Hepatocyte (in vitro differentiated cells): ENCODE data around the gene MATK. TPM values are rescaled to one million over a fixed set of nuclear protein-coding genes. Genes with fewer than 3 reads are reported as not detected.

Experiments
- DNase-seq: peaks from one replicate; pipeline ENCODE4 v3.0.0-alpha.2; 2016; ENCODE audit warnings: low spot score
- H2AFZ ChIP-seq: fragments of 200-600 bp; sonication (generic); 2 replicates; pipeline ENCODE4 v1.6.0; 2016; ENCODE audit warnings: antibody characterized with exemption, mild to moderate bottlenecking
- H3K27ac ChIP-seq: fragments of 200-600 bp; sonication (generic); 2 replicates; pipeline ENCODE4 v1.5.1; 2016; ENCODE audit warnings: mild to moderate bottlenecking
- H3K27me3 ChIP-seq: fragments of 200-600 bp; sonication (generic); 2 replicates; pipeline ENCODE4 v1.6.1; 2016
- H3K36me3 ChIP-seq: fragments of 200-600 bp; sonication (generic); replicated peaks from 2 replicates; pipeline ENCODE4 v1.5.1; 2016; ENCODE audit warnings: low read depth; ENCODE audit not compliant: insufficient read depth
- H3K4me1 ChIP-seq: fragments of 200-600 bp; sonication (generic); 2 replicates; pipeline ENCODE4 v1.5.1; 2016; ENCODE audit warnings: mild to moderate bottlenecking, moderate library complexity; ENCODE audit not compliant: insufficient read depth
- H3K4me2 ChIP-seq: fragments of 200-600 bp; sonication (generic); 2 replicates; pipeline ENCODE4 v1.6.0; 2016
- H3K4me3 ChIP-seq: fragments of 200-600 bp; sonication (generic); 2 replicates; pipeline ENCODE4 v1.5.1; 2016; ENCODE audit warnings: mild to moderate bottlenecking
- H3K79me2 ChIP-seq: fragments of 200-600 bp; sonication (generic); 2 replicates; pipeline ENCODE4 v1.6.0; 2017; ENCODE audit warnings: mild to moderate bottlenecking
- H3K9me2 ChIP-seq: fragments of 200-600 bp; sonication (generic); replicated peaks from 2 replicates; pipeline ENCODE4 v1.6.0; 2017; ENCODE audit warnings: mild to moderate bottlenecking; ENCODE audit not compliant: insufficient read depth
- H3K9me3 ChIP-seq: fragments of 200-600 bp; sonication (generic); 2 replicates; pipeline ENCODE4 v1.5.1; 2016; ENCODE audit warnings: low read depth, mild to moderate bottlenecking
- H4K20me1 ChIP-seq: fragments of 200-600 bp; sonication (generic); 2 replicates; pipeline ENCODE4 v1.6.0; 2016; ENCODE audit warnings: mild to moderate bottlenecking; ENCODE audit not compliant: insufficient read depth, poor library complexity, severe bottlenecking
- EZH2 ChIP-seq: fragments of 200-600 bp; sonication (generic); IDR thresholded peaks from 2 replicates; pipeline ENCODE4 v1.6.1; 2016; ENCODE audit warnings: antibody characterized with exemption, mild to moderate bottlenecking, borderline replicate concordance
- EZH2phosphoT487 ChIP-seq: fragments of 200-600 bp; sonication (generic); IDR thresholded peaks from one replicate; pipeline ENCODE4 v1.6.1; 2018; ENCODE audit warnings: antibody characterized with exemption, mild to moderate bottlenecking, low read depth, moderate library complexity; ENCODE audit not compliant: unreplicated experiment, severe bottlenecking
- WGBS: methylation state at CpG from one replicate; pipeline ENCODE4 v1.1.6; 2016; ENCODE audit warnings: low lambda C conversion rate; ENCODE audit errors: missing lambda C conversion rate; 5-methylcytosine and 5-hydroxymethylcytosine counted together
- polyA plus RNA-seq: library from polyadenylated mRNA; unstranded; fragments of >200 nt; fragmentation: Nextera tagmentation; extraction: Ambion mirVana; gene quantifications from 2 replicates; pipeline ENCODE4 v1.2.1, GENCODE V29; 2016
- total RNA-seq: library from RNA; depleted of rRNA; stranded (reverse); fragments of >200 nt; gene quantifications from 2 replicates; pipeline ENCODE4 v1.2.3, GENCODE V29; 2014
- TF ChIP-seq, protein P1 (sequence below): fragments of 200-600 bp; sonication (generic); IDR thresholded peaks from 2 replicates; pipeline ENCODE4 v1.5.1; 2016; ENCODE audit warnings: antibody characterized with exemption, mild to moderate bottlenecking; ENCODE audit not compliant: poor library complexity

MATK gene
- total and polyA plus RNA-seq, 2 experiments from 2014 or later, result 0.50 TPM; not detected in 1

DNA sequence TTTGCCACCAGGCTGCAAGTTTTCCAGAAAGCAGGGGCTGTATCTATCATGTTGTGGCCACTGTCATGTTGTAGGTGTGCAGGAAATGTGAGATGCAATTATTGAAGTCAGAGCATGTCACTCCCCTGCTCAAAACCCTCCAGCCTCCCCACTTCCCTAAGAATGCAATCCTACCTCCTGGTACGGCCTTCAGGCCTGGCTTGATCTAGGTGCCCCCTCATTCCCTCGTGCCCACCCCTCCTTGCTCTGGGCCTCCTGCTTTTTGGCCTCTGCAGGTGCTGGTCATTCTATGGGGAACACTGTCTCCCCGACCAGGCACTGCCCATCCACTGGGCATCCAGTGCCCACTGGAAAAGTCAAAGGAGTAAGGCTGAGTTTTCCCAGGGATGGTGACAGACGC, 28.5 kb upstream of the MATK start:
- no peaks in the 10 kb centered on the region for H4K20me1 ChIP-seq
- H3K4me3 ChIP-seq, result no peak overlapping the region
- H2AFZ ChIP-seq, result no peak overlapping the region
- H3K4me2 ChIP-seq, result no peak overlapping the region
- no peak for TF ChIP-seq EZH2
- TF ChIP-seq, protein P1, sequence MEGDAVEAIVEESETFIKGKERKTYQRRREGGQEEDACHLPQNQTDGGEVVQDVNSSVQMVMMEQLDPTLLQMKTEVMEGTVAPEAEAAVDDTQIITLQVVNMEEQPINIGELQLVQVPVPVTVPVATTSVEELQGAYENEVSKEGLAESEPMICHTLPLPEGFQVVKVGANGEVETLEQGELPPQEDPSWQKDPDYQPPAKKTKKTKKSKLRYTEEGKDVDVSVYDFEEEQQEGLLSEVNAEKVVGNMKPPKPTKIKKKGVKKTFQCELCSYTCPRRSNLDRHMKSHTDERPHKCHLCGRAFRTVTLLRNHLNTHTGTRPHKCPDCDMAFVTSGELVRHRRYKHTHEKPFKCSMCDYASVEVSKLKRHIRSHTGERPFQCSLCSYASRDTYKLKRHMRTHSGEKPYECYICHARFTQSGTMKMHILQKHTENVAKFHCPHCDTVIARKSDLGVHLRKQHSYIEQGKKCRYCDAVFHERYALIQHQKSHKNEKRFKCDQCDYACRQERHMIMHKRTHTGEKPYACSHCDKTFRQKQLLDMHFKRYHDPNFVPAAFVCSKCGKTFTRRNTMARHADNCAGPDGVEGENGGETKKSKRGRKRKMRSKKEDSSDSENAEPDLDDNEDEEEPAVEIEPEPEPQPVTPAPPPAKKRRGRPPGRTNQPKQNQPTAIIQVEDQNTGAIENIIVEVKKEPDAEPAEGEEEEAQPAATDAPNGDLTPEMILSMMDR, result no peak
- no peak for TF ChIP-seq EZH2phosphoT487
- WGBS, result 85% methylated on average over 4 of the region's 4 CpGs
- H3K27ac ChIP-seq, result no peak overlapping the region
- DNase-seq, result no peak
- no peaks in the 10 kb centered on the region for H3K79me2 ChIP-seq
- H3K27me3 ChIP-seq, result no peaks in the 10 kb centered on the region
- H3K9me3 ChIP-seq, result no peaks in the 10 kb centered on the region
- no peaks in the 10 kb centered on the region for H3K9me2 ChIP-seq
- no peaks in the 10 kb centered on the region for H3K36me3 ChIP-seq
- H3K4me1 ChIP-seq, result no peaks in the 10 kb centered on the region

GRCh38 chr19:3813473-3814392, 27.6 kb upstream of the MATK start:
- no peak for DNase-seq
- H3K4me1 ChIP-seq, result no peaks in the 10 kb centered on the region
- no peaks in the 10 kb centered on the region for H3K9me3 ChIP-seq
- H3K9me2 ChIP-seq, result no peaks in the 10 kb centered on the region
- H3K4me3 ChIP-seq, result no peak overlapping the region
- H3K27me3 ChIP-seq, result no peaks in the 10 kb centered on the region
- H3K36me3 ChIP-seq, result no peaks in the 10 kb centered on the region
- no peak overlapping the region for H3K27ac ChIP-seq
- H3K4me2 ChIP-seq, result no peak overlapping the region
- H2AFZ ChIP-seq, result no peak overlapping the region
- 90% methylated on average over 22 of the region's 22 CpGs for WGBS
- H4K20me1 ChIP-seq, result no peaks in the 10 kb centered on the region
- no peaks in the 10 kb centered on the region for H3K79me2 ChIP-seq
- TF ChIP-seq, protein P1, result no peak
- TF ChIP-seq EZH2 (no peak), EZH2phosphoT487 (no peak)

GRCh38 chr19:3810708-3811355, 24.7 kb upstream of the MATK start:
- H3K9me2 ChIP-seq, result no peaks in the 10 kb centered on the region
- H3K4me1 ChIP-seq, result no peaks in the 10 kb centered on the region
- H3K9me3 ChIP-seq, result no peaks in the 10 kb centered on the region
- H2AFZ ChIP-seq, result no peak overlapping the region
- no peaks in the 10 kb centered on the region for H4K20me1 ChIP-seq
- H3K4me2 ChIP-seq, result no peak overlapping the region
- no peak overlapping the region for H3K4me3 ChIP-seq
- 93% methylated on average over 27 of the region's 38 CpGs for WGBS
- no peaks in the 10 kb centered on the region for H3K36me3 ChIP-seq
- H3K79me2 ChIP-seq, result no peaks in the 10 kb centered on the region
- DNase-seq, result no peak
- H3K27me3 ChIP-seq, result no peaks in the 10 kb centered on the region
- TF ChIP-seq EZH2phosphoT487 (no peak), EZH2 (no peak)
- TF ChIP-seq, protein P1, result no peak
- H3K27ac ChIP-seq, result no peak overlapping the region
